DMS53 (cell line): ENCODE data around the gene SETD1B.

Experiments used
- DNase-seq: peaks from one replicate; lab custom pipeline; 2025; lab: John Stamatoyannopoulos, UW

The SETD1B gene

DNA sequence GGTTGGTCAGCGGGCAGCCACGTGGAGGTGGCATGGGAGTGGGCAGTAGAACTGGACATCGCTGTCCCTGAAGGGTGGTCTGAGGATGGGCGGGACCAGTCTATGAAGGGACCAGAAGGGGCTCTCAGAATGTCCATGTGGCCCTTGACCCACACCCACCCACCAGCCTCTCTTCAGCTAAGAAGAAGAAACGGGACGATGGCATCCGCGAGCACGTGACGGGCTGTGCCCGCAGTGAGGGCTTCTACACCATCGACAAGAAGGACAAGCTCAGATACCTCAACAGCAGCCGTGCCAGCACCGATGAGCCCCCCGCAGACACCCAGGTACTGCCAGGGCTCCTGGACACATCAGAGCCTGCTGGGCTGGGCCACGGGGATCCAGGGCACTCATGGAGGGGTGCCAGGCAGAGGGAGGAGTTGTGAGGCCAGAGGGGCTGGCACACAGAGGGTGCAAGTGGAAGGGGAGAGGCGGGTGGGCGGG, 21.3 kb downstream of the SETD1B start:
- no peak for DNase-seq

DNA sequence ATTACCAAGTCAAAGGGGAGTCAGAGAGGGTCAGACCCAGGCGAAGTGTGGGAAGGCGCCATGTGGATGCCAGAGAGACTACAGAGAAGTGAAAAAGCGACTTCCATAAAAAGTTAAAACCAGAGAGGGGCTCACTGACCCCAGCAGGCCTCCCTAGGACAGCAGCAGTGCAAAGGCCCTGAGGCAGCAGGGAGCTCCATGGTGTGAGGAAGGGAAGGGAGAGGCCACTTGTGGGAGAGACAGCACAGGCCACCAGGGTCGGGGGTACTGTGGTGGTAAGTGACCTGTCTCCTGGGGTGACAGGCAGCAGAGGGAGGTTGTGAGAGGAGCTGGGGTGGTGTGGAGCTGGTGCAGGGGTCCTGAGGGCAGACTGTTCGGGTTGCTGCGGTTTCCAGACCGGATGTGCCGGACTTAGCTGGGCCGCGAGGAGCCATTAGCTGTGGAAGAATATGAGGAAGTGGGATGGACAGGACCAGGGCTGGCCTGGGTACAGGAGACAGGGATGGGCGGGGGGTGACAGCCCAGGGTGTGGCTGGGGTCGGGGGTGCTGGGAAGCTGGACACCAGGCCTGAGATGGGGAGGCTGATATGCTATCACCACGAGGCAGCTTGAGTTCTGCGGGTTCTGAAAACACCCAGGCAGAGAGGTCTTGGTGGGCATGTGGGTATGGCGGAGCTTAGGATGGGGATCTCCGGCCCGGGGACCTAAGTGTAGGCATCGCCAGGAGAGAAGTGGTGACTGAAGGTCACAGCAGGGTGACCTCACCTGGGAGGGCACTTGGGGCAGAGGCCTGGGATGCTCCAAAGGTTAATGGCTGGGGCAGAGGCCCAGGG, 22.7 kb downstream of the SETD1B start:
- DNase-seq, result no peak

DNA sequence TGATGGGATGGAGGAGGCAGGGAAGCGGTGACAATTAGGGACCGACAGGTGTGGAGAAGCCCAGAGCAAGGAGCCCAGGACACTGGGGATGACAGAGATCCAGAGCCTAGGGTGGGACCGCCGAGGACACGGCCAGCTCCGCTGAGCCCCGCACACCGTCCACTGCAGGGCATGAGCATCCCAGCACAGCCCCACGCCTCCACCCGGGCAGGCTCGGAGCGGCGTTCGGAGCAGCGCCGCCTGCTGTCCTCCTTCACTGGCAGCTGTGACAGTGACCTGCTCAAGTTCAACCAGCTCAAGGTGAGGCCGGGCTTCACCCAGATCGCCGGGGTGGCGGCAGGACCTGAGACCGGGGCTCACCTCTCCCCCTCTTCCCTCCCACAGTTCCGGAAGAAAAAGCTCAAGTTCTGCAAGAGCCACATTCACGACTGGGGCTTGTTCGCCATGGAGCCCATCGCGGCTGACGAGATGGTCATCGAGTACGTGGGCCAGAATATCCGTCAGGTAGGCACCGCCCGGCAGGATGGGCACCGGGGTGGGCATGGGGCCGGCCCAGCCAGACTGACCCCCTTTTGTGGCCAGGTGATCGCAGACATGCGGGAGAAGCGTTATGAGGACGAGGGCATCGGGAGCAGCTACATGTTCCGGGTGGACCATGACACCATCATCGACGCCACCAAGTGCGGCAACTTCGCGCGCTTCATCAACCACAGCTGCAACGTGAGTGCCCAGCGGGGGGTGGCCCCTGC, 23.7 kb downstream of the SETD1B start:
- DNase-seq, result no peak

DNA sequence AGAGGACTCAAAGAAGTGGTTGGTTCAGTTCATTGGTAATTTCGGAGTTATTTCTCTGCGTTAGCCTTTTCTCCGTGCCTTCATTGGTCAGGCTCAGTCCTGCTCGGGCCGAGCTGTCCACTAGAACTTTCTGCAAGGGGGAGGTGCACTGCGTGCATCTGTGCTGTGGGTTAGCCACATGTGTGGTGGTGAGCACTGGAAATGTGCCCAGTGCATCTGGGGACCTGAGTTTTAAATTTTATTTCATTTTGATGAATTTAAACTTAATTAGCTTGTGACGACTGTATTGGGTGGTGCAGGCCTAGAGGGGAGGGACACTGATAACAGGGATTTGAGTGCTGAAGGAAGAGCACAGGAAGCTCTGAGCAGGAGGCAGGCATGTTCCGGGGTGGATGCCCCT, 24.5 kb downstream of the SETD1B start:
- DNase-seq, result no peak

DNA sequence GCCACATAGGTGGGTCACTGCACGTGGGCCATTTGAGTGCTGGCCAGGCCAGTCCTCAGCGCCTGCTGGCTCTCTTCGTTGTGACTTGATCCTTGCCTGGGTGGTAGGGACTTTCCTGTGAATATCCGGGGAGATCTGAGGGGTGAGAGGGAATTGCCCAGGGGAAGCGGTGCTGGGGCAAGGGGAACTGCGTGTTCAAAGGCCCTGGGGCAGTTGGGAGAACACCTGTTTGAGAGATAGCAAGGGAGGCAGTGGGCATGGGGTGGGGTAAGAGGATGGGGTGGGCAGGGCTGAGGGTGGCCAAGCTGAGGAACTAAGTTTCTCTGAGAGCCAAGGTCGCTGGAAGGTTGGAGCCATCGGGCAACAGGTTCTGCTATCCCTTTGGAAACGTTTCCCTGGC, 25.0 kb downstream of the SETD1B start:
- no peak for DNase-seq

DNA sequence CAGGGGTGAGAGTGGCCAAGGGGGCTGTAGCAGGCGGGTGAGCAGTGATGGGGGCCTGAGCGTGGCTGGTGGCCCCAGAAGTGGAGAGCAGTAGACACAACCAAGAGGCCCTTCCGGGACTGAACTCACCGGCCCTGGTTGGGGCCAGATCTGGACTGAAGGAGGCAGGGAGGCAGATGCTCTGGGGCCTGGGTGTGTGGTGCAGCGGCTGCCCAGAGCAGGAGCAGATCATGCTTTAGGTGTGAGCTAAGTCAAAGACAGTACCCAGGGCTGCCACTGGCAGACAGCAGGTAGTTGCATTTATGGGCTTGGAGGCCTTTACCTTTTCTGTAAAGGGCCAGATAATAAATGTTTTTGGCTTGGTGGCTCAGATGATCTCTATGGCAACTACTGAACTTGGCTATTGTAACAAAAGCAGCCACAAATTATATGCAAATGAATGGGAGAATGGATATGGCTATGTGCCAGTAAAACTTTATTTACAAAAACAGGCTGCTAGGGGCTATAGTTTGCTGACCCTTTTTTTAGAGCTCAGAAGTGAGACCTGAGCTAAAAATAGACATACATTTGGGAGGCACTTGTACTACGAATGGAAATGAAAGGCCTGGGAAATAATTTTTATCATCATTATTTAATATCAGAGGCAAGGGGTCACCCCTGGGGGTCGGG, 25.6 kb downstream of the SETD1B start:
- peak; percentile 29 for DNase-seq

DNA sequence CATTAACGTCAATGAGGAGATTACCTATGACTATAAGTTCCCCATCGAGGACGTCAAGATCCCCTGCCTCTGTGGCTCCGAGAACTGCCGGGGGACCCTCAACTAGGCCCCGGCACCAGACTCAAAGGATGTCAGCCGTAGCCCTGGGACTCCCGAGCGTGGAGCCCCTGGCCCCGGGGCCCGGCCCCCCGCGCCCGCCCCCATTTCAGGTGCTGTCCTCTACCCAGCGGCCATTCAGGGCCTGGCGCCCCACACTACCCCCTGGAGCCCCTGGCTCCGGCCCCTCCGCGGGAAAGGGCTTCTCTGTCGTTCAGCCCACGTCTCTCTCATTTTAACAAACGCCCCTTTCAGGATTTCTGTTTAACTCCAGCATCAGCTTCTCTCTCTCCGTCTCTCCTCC, 26.3 kb downstream of the SETD1B start:
- no peak for DNase-seq

DNA sequence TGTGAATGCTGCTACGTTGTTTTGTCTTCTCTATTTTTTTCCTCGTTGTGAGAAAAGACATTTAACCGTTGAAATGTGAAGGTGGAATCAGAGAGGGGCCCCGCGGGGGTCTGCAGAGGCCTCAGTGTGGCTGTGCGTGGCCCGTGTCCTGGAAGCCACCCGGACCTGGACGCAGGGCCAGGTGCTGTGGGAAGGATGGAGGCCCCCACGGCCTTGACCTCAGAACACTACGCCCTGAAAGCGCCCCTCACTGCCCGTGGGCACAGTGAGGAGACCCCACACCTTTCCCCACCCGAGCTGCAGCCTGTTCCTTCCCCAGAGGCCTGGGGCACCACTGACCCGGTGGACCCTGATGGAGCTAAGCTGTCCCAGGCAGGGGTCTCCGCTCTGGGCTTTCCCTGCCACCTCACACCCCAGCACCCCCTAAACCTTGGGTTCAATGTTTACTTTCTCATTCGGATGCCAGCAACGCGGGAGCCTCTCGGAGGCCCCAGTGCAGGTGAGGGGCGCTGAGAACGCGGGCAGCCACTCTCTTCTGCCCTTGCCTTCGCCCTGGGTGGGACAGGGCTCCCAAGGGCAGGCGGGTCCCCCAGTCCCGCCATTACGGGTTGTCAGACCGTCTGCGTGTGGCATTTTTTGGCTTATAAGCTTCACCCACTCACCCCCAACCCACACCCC, 26.9 kb downstream of the SETD1B start:
- DNase-seq, result no peak

DNA sequence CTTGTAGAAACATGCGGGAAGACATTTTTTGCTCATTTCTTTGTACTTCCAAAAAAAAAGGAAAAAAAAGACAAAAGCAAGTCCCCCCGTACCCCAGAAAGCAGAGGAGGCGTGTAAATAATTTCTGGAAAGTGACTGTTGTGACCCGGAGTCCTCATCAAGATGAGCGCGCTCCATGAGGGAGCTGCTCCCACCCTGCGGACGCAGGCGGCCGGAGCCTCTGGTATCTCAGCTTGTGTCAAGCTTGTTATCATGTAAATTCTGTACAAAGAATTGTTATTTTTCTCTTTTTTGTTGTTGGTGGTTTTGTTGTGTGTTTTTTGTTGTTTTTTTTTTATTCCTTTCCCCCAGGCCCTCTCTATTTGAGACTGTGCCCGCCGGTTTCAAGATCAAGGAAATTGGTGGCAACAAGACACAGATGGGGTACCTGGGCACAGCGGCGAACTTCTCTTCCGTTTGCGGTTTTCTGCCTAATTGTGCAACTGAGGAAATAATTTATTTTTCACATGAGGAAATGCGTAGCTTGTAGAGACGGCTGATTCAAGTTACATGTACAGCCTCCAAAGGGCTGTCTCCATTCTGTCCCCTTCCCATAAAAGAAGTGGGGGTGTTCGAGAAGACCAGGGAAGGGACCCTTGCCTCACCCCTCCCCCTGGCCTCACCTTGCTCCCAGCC, 27.9 kb downstream of the SETD1B start:
- DNase-seq, result no peak

DNA sequence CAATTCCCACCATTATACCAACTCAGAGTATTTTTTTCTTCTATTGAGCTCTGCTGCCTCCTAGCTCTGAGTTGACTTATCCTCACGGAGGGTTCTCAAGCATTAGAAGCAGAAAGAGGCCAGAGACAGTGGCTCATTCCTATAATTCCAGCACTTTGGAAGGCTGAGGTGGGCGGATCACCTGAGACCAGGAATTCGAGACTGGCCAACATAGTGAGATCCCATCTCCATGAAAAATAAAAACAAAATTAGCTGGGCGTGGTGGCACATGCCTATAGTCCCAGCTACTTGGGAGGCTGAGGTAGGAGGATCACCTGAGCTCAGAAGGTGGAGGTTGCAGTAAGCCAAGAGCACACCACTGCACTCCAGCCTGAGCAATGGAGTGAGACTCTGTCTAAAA, 33.9 kb downstream of the SETD1B start:
- DNase-seq, result no peak

DNA sequence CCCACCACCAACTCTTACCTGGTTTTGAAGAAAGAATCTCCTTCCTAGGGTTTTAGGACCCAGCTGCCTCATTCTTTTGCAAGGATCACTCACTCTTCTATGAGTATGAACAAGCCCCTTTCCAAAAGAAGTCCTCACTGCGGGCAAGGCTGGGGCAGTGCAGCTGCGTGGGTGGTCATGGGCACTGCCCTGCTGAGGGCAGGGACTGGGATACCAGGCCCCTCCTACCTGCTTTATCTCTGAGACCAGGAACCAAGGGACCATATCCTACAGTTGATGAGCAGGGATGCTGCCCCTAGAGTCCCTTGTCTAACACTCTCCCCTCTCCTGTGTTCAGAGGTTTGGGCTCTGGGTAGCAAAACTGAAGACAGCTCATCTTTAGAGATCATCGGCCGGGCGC, 34.3 kb downstream of the SETD1B start:
- DNase-seq, result no peak

DNA sequence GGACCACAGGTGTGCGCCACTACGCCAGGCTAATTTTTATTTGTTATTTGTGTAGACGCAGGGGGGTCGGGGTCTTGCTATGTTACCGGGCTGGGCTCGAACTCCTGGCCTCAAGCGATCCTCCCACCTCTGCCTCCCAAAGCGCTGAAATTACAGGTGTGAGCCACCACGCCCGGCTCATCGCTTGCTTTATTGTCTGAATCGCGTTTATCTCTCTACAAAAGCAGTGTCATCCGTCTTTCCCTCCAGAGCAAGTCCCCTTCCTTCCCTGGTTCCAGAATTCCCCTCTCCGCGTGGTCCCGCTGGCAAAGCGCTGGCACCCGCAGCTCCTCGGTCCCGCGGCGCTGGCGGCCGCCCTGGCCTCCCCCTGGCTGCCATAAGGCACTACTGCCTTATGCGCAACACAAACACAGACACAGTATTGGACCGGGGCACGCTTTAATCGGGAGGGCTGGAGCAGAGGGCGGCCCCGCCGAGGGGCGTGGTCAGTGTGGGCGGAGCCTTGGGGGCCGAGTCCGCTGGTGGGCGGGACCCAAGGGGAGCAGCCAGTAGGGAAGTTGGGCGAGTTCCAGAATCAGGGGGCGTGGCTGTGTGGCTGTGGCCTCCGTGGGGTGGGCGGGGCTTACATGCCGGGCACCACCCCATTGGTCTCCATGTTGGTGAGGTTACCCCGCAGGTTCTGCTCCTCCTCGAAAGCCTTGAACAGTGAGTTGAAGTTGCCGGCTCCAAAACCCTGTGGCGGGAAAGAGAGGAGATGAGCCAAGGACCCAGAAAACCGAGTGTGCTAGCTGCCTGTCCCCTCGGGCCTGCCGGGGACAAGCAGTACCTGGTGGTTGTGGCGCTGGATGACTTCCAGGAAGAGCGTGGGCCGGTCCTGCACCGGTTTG, 35.5 kb downstream of the SETD1B start:
- peak; percentile 99 for DNase-seq

DNA sequence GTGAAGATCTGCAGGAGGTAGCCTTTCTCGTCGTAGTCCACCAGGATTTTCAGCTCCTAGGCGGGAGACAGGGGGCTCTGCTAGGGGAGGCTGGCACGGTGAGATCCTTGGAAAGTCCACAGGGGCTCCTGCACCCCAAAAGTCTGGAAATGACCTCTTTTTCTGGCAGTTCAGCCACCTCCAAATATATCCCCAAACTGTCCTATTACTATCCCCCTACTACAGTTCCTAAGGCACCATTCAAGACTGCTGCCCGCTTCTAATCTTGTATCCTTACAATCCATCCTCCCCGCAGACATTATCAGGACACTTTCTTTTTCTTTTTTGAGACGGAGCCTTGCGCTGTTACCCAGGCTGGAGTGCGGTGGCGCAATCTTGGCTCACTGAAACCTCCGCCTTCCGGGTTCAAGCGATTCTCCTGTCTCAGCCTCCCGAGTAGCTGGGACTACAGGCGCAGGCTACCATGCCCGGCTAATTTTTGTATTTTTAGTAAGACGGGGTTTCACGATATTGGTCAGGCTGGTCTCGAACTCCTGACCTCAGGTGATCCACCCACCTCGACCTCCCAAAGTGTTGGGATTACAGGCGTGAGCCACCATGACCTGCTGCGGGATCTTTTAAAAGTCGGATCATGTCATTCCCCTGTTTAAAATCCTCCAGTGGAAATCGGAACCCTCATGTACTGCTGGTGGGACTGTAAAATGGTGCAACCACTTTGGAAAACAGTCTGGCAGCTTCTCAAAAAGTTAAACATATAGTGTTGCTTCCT, 36.4 kb downstream of the SETD1B start:
- DNase-seq, result peak; percentile 53

DNA sequence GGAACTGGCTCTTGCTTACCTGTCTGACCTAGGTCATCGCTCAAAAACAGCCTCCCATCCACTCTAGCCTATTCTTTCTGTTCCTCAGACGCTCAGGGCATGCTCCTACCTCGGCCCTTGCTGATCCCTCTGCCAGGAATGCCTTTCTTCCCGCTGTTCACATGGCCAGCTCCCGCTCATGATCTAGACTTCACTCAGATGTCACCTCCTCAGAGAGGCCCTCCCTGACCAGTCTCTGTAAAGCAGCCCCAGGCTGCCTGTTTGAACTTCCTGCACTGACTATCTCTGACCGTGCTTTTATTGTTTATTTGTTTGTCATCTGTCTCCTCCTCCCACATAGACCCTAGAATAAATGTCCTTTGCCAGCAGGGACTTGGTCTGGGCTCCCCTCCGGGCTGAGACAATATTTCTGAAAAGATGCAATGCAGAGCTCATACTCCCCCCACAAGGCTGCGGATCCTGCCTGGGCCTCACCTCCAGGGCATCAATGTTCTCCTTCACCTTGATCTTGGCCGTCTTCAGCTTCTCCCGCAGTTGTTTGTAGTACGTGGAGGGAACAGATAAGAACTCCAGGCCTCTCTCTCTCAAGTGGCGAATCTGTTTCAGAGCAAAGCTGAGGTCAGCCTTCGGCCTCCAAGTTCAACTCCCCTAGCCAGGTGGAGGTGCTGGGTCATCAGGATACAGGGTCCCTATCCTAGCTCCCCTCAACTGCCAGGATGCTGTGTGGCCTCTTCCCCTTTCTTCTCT, 39.6 kb downstream of the SETD1B start:
- no peak for DNase-seq

DNA sequence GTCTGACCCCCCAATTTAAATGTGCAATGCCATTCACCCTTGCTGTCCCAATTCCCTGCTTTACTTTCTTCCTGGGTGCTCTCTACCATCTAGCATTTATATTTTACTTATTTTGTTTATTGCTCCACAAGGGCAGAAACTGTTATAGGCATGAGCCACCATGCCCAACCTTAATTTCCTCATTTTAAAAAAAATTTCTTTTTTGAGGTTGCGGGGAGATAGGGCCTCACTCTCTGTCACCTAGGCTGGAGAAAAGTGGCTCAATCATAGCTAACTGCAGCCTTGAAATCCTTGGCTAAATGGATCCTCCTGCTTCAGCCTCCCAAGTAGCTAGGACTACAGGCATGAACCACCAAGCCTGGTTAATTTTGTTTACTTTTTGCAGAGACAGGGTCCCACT, 41.9 kb downstream of the SETD1B start:
- no peak for DNase-seq

DNA sequence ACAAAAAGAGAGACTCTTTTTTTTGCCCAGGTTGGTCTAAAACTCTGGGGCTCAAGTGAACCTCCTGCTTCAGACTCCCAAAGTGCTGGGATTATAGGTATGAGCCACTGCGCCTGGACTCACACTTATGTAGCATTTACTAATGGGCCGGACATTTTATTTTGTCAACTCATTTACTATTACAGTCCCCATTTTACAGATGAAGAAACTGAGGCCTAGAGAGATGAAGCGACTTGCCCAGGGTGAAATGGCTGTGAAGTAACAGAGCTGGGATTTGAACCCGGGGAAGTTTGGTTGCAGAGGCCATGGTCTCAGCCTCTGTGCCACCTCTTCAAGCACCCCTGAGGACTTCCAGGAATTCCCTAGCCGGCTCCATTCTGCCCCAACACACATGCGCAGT, 45.4 kb downstream of the SETD1B start:
- DNase-seq, result no peak

DNA sequence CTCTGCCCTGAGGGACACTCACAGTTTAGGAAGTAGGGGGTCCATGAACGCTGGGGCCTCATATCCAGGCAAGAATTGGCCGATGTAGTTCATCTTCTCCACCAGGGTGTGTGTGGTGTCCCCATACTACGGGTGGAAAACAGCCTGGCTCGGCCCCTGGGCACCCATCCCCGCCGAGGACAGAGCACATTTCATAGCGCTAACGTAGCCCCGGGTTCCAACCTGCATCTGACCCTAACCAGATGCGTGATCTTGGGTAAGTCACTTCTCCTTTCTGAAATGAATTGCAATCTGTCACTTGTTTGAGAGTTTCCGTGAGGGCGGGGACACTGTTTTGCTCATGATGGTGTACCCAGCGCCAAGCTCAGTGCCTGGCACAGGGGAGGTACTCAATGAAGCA, 45.9 kb downstream of the SETD1B start:
- no peak for DNase-seq

DNA sequence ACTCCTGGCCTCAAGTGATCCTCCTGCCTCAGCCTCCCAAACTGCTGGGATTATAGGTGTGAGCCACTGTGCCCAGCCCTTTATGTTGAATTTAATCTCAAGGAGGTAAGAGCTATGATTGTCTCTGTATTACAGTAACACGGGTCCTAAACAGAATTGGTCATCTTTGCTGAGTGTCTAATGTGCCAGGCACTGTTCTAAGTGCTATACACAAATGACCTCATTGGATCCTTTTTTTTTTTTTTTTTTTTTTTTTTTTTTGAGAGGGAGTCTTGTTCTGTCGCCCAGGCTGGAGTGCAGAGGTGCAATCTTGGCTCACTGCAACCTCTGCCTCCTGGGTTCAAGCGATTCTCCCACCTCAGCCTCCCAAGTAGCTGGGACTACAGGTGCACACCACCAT, 48.6 kb downstream of the SETD1B start:
- peak; percentile 26 for DNase-seq
